H1 (cell line): ENCODE results near the gene SLC35D2. TPM values are rescaled to one million over a fixed set of nuclear protein-coding genes. Genes with fewer than 3 reads are reported as not detected.

Source experiments
- CTCF ChIA-PET: fragments of 300-600 bp; sonication (Branson Sonifier 250); formaldehyde crosslinking; loops from one replicate; lab custom pipeline; 2021; ENCODE audit not compliant: partially characterized antibody; lab: Charles Lee
- POLR2A ChIA-PET: fragments of 300-600 bp; sonication (Branson Sonifier 250); formaldehyde crosslinking; loops from one replicate; lab custom pipeline; 2021; ENCODE audit warnings: inconsistent platforms; ENCODE audit not compliant: partially characterized antibody; lab: Charles Lee
- DNase-seq, 2 experiments: peaks; one replicate each; pipeline versions ENCODE4 v3.0.0 to v3.0.0-alpha.2; 2010 to 2022; ENCODE audit warnings: low spot score in 2 of 2, low read depth in 1 of 2, mixed read lengths in 1 of 2
- FAIRE-seq: peaks from 2 replicates; lab custom pipeline; 2011; peaks lifted over from hg19 to GRCh38; lab: Jason Lieb, UNC
- H2AFZ ChIP-seq: 2 replicates; pipeline ENCODE4 v1.8.1; 2012; ENCODE audit warnings: low read length, inconsistent platforms
- H2AK5ac ChIP-seq: 2 replicates; pipeline ENCODE4 v1.6.1; 2013; ENCODE audit warnings: low read depth, low read length
- H2BK120ac ChIP-seq: replicated peaks from 2 replicates; pipeline ENCODE3; 2013; ENCODE audit warnings: low read depth, low read length, inconsistent platforms
- H2BK12ac ChIP-seq: 2 replicates; pipeline ENCODE4 v1.6.1; 2013; ENCODE audit warnings: low read depth, low read length
- H2BK15ac ChIP-seq: 2 replicates; pipeline ENCODE4 v1.6.1; 2013; ENCODE audit warnings: low read length
- H2BK20ac ChIP-seq: 2 replicates; pipeline ENCODE4 v1.6.1; 2013; ENCODE audit warnings: low read length
- H2BK5ac ChIP-seq: 2 replicates; pipeline ENCODE4 v1.6.1; 2013; ENCODE audit warnings: low read depth, low read length
- H3K14ac ChIP-seq: 2 replicates; pipeline ENCODE4 v1.6.1; 2013; ENCODE audit warnings: inconsistent platforms; ENCODE audit not compliant: insufficient read length
- H3K18ac ChIP-seq: 2 replicates; pipeline ENCODE4 v1.6.1; 2013; ENCODE audit warnings: low read length; ENCODE audit errors: extremely low read depth
- H3K23ac ChIP-seq: 2 replicates; pipeline ENCODE4 v1.6.1; 2013; ENCODE audit warnings: inconsistent platforms; ENCODE audit not compliant: insufficient read length
- H3K23me2 ChIP-seq: 2 replicates; pipeline ENCODE4 v1.6.1; 2013; ENCODE audit warnings: low read depth, low read length
- H3K27ac ChIP-seq: 2 replicates; pipeline ENCODE4 v1.6.1; 2011; ENCODE audit warnings: low read depth, low read length, inconsistent platforms
- H3K27me3 ChIP-seq, 4 experiments: replicated peaks in 1 of 4; 1 replicate in 1 of 4; 2 replicates in 3 of 4; pipeline versions ENCODE4 v1.6.1 to v1.8.1; 2011 to 2013; ENCODE audit warnings: low read length in 3 of 4, mild to moderate bottlenecking in 3 of 4, inconsistent platforms in 2 of 4, mixed read lengths in 2 of 4, moderate library complexity in 1 of 4; ENCODE audit not compliant: control insufficient read depth in 3 of 4, insufficient read depth in 3 of 4; ENCODE audit errors: extremely low read depth in 1 of 4
- H3K36me3 ChIP-seq, 4 experiments: 2 replicates each; pipeline versions ENCODE4 v1.6.1 to v1.8.1; 2011 to 2013; ENCODE audit warnings: mild to moderate bottlenecking in 4 of 4, low read length in 3 of 4, moderate library complexity in 2 of 4, control low read depth in 1 of 4, inconsistent platforms in 1 of 4; ENCODE audit not compliant: insufficient read depth in 4 of 4, control insufficient read depth in 2 of 4
- H3K4ac ChIP-seq: replicated peaks from 2 replicates; pipeline ENCODE3; 2013; ENCODE audit warnings: low read length, low read depth, mixed read lengths, inconsistent platforms; ENCODE audit not compliant: insufficient read length
- H3K4me1 ChIP-seq, 4 experiments: replicated peaks in 1 of 4; 1 replicate in 1 of 4; 2 replicates in 3 of 4; pipeline versions ENCODE4 v1.6.1 to v1.8.1; 2011 to 2013; ENCODE audit warnings: low read length in 3 of 4, inconsistent platforms in 2 of 4, mixed read lengths in 1 of 4; ENCODE audit not compliant: insufficient read depth in 4 of 4, control insufficient read depth in 3 of 4
- H3K4me2 ChIP-seq, 2 experiments: 2 replicates each; pipeline versions ENCODE4 v1.6.1 to v1.8.1; 2011 to 2013; ENCODE audit warnings: low read depth in 2 of 2, low read length in 2 of 2, control low read depth in 1 of 2, inconsistent platforms in 1 of 2, mild to moderate bottlenecking in 1 of 2; ENCODE audit not compliant: insufficient read depth in 1 of 2
- H3K4me3 ChIP-seq, 4 experiments: fragments of 200-600, 300-600 bp in 1 of 4; sonication (generic), shearing (Covaris generic), sonication (Bioruptor Twin) in 1 of 4; 2 replicates each; pipeline versions ENCODE4 v1.5.1 to v1.8.1; 2011 to 2016; ENCODE audit warnings: low read length in 4 of 4, low read depth in 3 of 4, control low read depth in 2 of 4, inconsistent platforms in 2 of 4, mild to moderate bottlenecking in 2 of 4, mixed read lengths in 1 of 4, moderate library complexity in 1 of 4; ENCODE audit not compliant: insufficient read depth in 2 of 4; ENCODE audit errors: extremely low read depth in 1 of 4
- H3K56ac ChIP-seq: replicated peaks from 2 replicates; pipeline ENCODE3; 2013; ENCODE audit warnings: low read depth, mild to moderate bottlenecking, mixed read lengths, low read length, inconsistent platforms; ENCODE audit not compliant: insufficient read length
- H3K79me1 ChIP-seq: 2 replicates; pipeline ENCODE4 v1.6.1; 2013; ENCODE audit warnings: low read depth, low read length, control low read depth
- H3K79me2 ChIP-seq, 2 experiments: 2 replicates each; pipeline versions ENCODE4 v1.6.1 to v1.8.1; 2012 to 2013; ENCODE audit warnings: low read length in 2 of 2, mild to moderate bottlenecking in 2 of 2, inconsistent platforms in 1 of 2; ENCODE audit not compliant: insufficient read depth in 2 of 2, control insufficient read depth in 1 of 2
- H3K9ac ChIP-seq, 4 experiments: replicated peaks in 1 of 4; 1 replicate in 1 of 4; 2 replicates in 3 of 4; pipeline versions ENCODE4 v1.6.1 to v1.8.1; 2011 to 2013; ENCODE audit warnings: low read depth in 3 of 4, low read length in 3 of 4, control low read depth in 2 of 4, mild to moderate bottlenecking in 2 of 4, moderate library complexity in 2 of 4, inconsistent platforms in 1 of 4; ENCODE audit errors: extremely low read depth in 1 of 4
- H3K9me3 ChIP-seq, 2 experiments: 2 replicates each; pipeline versions ENCODE4 v1.6.1 to v1.8.1; 2012 to 2013; ENCODE audit warnings: mild to moderate bottlenecking in 2 of 2, moderate library complexity in 2 of 2, control low read depth in 1 of 2, inconsistent platforms in 1 of 2, low read depth in 1 of 2, low read length in 1 of 2, mixed read lengths in 1 of 2; ENCODE audit not compliant: insufficient read depth in 2 of 2
- H4K20me1 ChIP-seq, 2 experiments: replicated peaks in 1 of 2; 2 replicates each; pipeline versions ENCODE3 to v1.8.1; 2011 to 2013; ENCODE audit warnings: inconsistent platforms in 2 of 2, low read length in 2 of 2, mild to moderate bottlenecking in 1 of 2; ENCODE audit not compliant: insufficient read depth in 2 of 2, control insufficient read depth in 1 of 2
- H4K5ac ChIP-seq: 2 replicates; pipeline ENCODE4 v1.6.1; 2013; ENCODE audit warnings: low read length, low read depth, mixed read lengths, inconsistent platforms; ENCODE audit not compliant: insufficient read length
- H4K8ac ChIP-seq: 2 replicates; pipeline ENCODE4 v1.8.0; 2013; ENCODE audit warnings: mild to moderate bottlenecking, moderate library complexity, low read length, inconsistent platforms; ENCODE audit not compliant: insufficient read depth; ENCODE audit errors: extremely low read depth
- H4K91ac ChIP-seq: replicated peaks from 2 replicates; pipeline ENCODE3; 2013; ENCODE audit warnings: low read length, mixed read lengths, inconsistent platforms; ENCODE audit not compliant: insufficient read length
- BACH1 ChIP-seq: IDR thresholded peaks from 2 replicates; pipeline ENCODE4 v1.6.1; 2012; ENCODE audit warnings: low read length, improper control_type of control experiment
- HDAC2 ChIP-seq, 2 experiments: fragments of 300-600 bp in 1 of 2; sonication (generic) in 1 of 2; IDR thresholded peaks; 2 replicates each; pipeline ENCODE4 v1.6.1; 2011 to 2012; ENCODE audit warnings: low read depth in 2 of 2, low read length in 2 of 2, mild to moderate bottlenecking in 2 of 2, moderate library complexity in 2 of 2, borderline replicate concordance in 1 of 2, inconsistent platforms in 1 of 2
- RNF2 ChIP-seq: fragments of 200-900, 300-1000 bp; sonication (generic); IDR thresholded peaks from 2 replicates; pipeline ENCODE4 v1.7.1; 2016; ENCODE audit warnings: borderline replicate concordance, low read depth, mild to moderate bottlenecking, antibody characterized with exemption, low read length; ENCODE audit not compliant: poor library complexity, severe bottlenecking; ENCODE audit errors: missing control alignments
- SIN3A ChIP-seq, 2 experiments: IDR thresholded peaks in 1 of 2; conservative IDR thresholded peaks in 1 of 2; 2 replicates each; pipeline ENCODE4 v1.6.1; 2011 to 2012; ENCODE audit warnings: low read length in 2 of 2, improper control_type of control experiment in 1 of 2, low read depth in 1 of 2, mild to moderate bottlenecking in 1 of 2
- TBP ChIP-seq: IDR thresholded peaks from 2 replicates; pipeline ENCODE4 v1.6.1; 2011; ENCODE audit warnings: low read depth, low read length, improper control_type of control experiment
- WGBS, 2 experiments: shearing (Covaris generic) in 1 of 2; methylation state at CpG; one replicate each; pipeline versions ENCODE4 v1.1.6 to v1.1.7; 2013 to 2015; ENCODE audit warnings: low lambda C conversion rate in 2 of 2, mixed read lengths in 2 of 2, inconsistent platforms in 1 of 2, low coverage in 1 of 2, missing lambda C conversion rate in 1 of 2; ENCODE audit not compliant: insufficient replicate concordance in 2 of 2, insufficient coverage in 1 of 2, insufficient read length in 1 of 2; ENCODE audit errors: extremely low coverage in 1 of 2, missing lambda C conversion rate in 1 of 2; 5-methylcytosine and 5-hydroxymethylcytosine counted together
- polyA plus RNA-seq, 7 experiments: library from polyadenylated mRNA; depleted of rRNA in 3 of 7; stranded (reverse) in 5 of 7; unstranded in 2 of 7; fragments of >200 nt in 5 of 7; fragments of 200-250 nt in 2 of 7; gene quantifications; 1 replicate in 5 of 7; 2 replicates in 1 of 7; 4 replicates in 1 of 7; pipeline versions ENCODE4 v1.2.1 to v1.2.3, GENCODE V29; 2011 to 2013; ENCODE audit warnings: missing spikeins in 2 of 7, mixed read lengths in 2 of 7
- total RNA-seq: library from RNA; stranded (reverse); fragmentation: NEBNext Ultra II Directional; extraction: Animal tissue kit (Norgen Biotek cat#: 25700); gene quantifications from 2 replicates; pipeline ENCODE4 v1.2.1, GENCODE V29; 2021

The SLC35D2 gene
- total and polyA plus RNA-seq, 2 of the 8 experiments (the other 6 are each of a cell fraction or from before 2014, with no cell fraction given), result 9.6 to 11.5 TPM

DNA sequence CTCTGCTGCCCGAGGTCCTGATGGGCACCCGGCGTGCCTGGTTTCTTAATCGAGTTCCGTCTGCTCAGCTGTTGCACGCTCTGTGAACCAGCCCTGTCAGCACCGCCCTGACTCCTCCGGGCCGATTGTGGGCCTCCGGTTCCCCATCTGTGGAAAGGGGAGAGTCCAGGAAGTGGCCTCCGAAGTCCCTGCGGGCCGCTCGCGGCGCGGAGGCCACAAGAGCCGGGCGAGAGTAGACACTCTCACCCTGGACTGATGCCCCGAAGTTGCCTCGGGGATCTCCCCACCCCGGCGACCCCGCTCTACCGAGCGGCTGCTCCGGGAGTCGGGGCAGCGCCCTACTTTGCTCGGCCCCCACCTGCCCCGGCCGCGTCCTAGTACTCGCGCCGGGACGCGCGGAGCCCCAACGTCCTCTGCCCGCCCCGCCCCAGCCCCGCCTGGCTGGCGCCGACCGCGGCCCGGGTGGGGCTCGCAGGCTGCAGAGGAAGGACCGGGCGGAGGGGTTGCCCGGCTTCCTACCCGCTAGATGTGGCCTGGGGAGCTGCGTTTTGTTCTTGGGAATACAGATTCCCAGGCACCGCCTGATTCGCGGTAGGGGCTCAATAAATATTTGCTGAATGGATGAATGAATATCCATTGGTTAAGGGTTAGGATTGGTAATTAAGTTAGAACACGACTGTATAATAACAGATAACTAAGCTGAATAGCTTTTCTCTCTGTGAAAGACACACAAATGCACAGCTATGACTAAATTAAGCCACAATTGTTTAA is 35.6 kb upstream of the SLC35D2 start:
- CTCF ChIA-PET, result interaction anchor here (0.5 to 1.0 kb wide), 3 partner anchors 33 to 152 kb away, joined by 3 to 5 read pairs (median 3); no protein-coding TSS in a partner anchor
- 2% methylated on average over 23 of the region's 58 CpGs; no CpG with 5 or more reads in 1 of the 2 experiments for WGBS, 2 experiments
- POLR2A ChIA-PET, result interaction anchor here (0.6 to 1.2 kb wide), 8 partner anchors 10 to 235 kb away, joined by 3 to 4 read pairs (median 3); no protein-coding TSS in a partner anchor
- TF ChIP-seq TBP (0 out of 2 replicates have a peak, but pooled peaks have one; percentile 22), HDAC2 (IDR thresholded peaks at IDR 0.05; ENCODE audit: borderline replicate concordance in 1 of 2, low read depth in 2 of 2, low read length in 2 of 2) (0 out of 4 replicates have a peak, but pooled peaks of 1 of the 2 experiments have one; percentile 78), BACH1 (0 out of 2 replicates have a peak, but pooled peaks have one; percentile 29), SIN3A (conservative IDR thresholded peaks at IDR 0.05 in 1 of 2, IDR thresholded peaks at IDR 0.05 in 1 of 2; ENCODE audit: low read depth in 1 of 2, low read length in 2 of 2) (peak; percentile 69 to 80; a peak in 2 of 4 replicates), RNF2 (no peak)

More for the DNA sequence above, 35.6 kb upstream of the SLC35D2 start:
- Histone ChIP-seq H3K4me2 (peak overlapping the region; percentile 75 to 98), H2BK120ac (no peak overlapping the region), H2BK12ac (no peak overlapping the region), H2BK20ac (no peak overlapping the region), H3K4me3 (peak overlapping the region; percentile 82 to 98 (median 82)), H3K4ac (peak overlapping the region; percentile 53), H4K20me1 (peaks cover 2 to 6% of the 10 kb centered on the region in 2 experiments), H3K79me1 (peaks cover 4% of the 10 kb centered on the region; the same call in 1 of the 2 replicates), H4K8ac (peak overlapping the region; percentile 95; the same call in 1 of the 2 replicates), H2BK5ac (peak overlapping the region; percentile 92), H4K5ac (peak overlapping the region; percentile 99), H3K9ac (peak overlapping the region; percentile 71 to 85 (median 78)), H3K18ac (peak overlapping the region; percentile 51), H2BK15ac (no peak overlapping the region; the same call in 1 of the 2 replicates), H2AFZ (0 out of 2 replicates have a peak overlapping the region, but pooled peaks have one; percentile 13), H3K4me1 (peaks cover 3 to 14% (median 7%) of the 10 kb centered on the region in 4 experiments), H3K56ac (peak overlapping the region; percentile 90), H3K79me2 (peaks cover 2 to 28% of the 10 kb centered on the region in 2 experiments; a peak in 2 of 4 replicates), H3K14ac (no peak overlapping the region), H3K27ac (peak overlapping the region; percentile 86), H3K9me3 (no peaks in the 10 kb centered on the region), H3K36me3 (no peaks in the 10 kb centered on the region), H4K91ac (peak overlapping the region; percentile 85), H3K27me3 (no peaks in the 10 kb centered on the region), H3K23ac (no peak overlapping the region), H3K23me2 (peaks cover 12% of the 10 kb centered on the region), H2AK5ac (no peak overlapping the region)
- FAIRE-seq (no peak), DNase-seq (peak in 1 of 2 experiments; percentile 85)
